ENCODE results near the gene BCAS3.

Gene BCAS3

GRCh38 chr17:61106354-61106753 lies 428.7 kb downstream of the BCAS3 start:
- TF ChIP-seq, protein P1, sequence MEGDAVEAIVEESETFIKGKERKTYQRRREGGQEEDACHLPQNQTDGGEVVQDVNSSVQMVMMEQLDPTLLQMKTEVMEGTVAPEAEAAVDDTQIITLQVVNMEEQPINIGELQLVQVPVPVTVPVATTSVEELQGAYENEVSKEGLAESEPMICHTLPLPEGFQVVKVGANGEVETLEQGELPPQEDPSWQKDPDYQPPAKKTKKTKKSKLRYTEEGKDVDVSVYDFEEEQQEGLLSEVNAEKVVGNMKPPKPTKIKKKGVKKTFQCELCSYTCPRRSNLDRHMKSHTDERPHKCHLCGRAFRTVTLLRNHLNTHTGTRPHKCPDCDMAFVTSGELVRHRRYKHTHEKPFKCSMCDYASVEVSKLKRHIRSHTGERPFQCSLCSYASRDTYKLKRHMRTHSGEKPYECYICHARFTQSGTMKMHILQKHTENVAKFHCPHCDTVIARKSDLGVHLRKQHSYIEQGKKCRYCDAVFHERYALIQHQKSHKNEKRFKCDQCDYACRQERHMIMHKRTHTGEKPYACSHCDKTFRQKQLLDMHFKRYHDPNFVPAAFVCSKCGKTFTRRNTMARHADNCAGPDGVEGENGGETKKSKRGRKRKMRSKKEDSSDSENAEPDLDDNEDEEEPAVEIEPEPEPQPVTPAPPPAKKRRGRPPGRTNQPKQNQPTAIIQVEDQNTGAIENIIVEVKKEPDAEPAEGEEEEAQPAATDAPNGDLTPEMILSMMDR (IDR thresholded peaks at IDR 0.05; ENCODE audit: insufficient read depth, low read depth, low read length, missing control alignments) = no peak
- DNase-seq (ENCODE audit: low read depth) = no peak
- H3K4me3 ChIP-seq (ENCODE audit: low read depth, low read length) = no peak overlapping the region

DNA sequence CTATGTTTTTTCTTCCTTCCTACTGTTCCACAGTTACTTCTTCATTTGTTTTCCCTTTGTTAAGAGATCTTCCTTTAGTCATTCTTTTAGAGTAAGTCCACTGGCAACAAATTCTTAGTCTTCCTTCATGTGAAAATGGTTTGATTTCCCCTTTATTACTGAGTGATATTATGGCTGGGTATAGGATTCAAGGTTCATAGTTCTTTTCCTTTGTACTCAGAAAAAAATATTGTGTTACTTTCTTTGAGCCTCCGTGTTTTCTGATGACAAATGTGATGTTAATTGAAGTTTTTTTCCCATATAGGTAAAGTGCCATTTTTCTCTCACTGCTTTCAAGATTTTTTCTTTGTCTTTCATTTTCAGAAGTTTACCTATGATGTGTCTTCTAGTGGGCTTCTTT lies 438.9 kb downstream of the BCAS3 start:
- no peak for DNase-seq (ENCODE audit: low read depth)
- no peak overlapping the region for H3K4me3 ChIP-seq (ENCODE audit: low read depth, low read length)
- TF ChIP-seq, protein P1 (IDR thresholded peaks at IDR 0.05; ENCODE audit: insufficient read depth, low read depth, low read length, missing control alignments) = no peak

DNA sequence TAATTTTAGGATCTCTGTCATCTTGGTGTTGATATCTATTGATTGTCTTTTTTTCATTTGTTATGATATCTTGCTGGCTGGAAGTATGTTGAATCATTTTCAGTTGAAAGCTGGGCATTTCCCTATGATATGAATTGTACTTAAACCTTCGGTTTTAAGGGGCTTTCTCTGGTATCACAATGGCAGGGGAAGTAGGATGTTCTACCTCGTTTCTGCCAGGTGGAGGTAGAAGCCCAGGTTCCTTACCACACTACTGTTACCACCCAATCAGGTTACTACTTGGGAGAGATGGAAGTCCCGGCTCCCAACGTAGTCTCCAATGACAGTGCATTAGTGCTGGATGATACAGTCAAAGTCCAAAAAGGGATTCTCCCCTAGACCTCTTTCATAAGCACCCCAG lies 440.3 kb downstream of the BCAS3 start:
- TF ChIP-seq, protein P1 (IDR thresholded peaks at IDR 0.05; ENCODE audit: insufficient read depth, low read depth, low read length, missing control alignments) = no peak
- DNase-seq (ENCODE audit: low read depth) = no peak

GRCh38 chr17:61118871-61119270 lies 441.2 kb downstream of the BCAS3 start:
- TF ChIP-seq, protein P1 (IDR thresholded peaks at IDR 0.05; ENCODE audit: insufficient read depth, low read depth, low read length, missing control alignments) = no peak
- no peak for DNase-seq (ENCODE audit: low read depth)
- no peak overlapping the region for H3K4me3 ChIP-seq (ENCODE audit: low read depth, low read length)

More for the DNA sequence above, 440.3 kb downstream of the BCAS3 start:
- H3K4me3 ChIP-seq (ENCODE audit: low read depth, low read length) = no peak overlapping the region

GRCh38 chr17:61122326-61122913 lies 444.8 kb downstream of the BCAS3 start:
- TF ChIP-seq, protein P1 (IDR thresholded peaks at IDR 0.05; ENCODE audit: insufficient read depth, low read depth, low read length, missing control alignments) = no peak
- no peak for DNase-seq (ENCODE audit: low read depth)
- H3K4me3 ChIP-seq (ENCODE audit: low read depth, low read length) = no peak overlapping the region

- TF ChIP-seq, protein P1 (IDR thresholded peaks at IDR 0.05; ENCODE audit: insufficient read depth, low read depth, low read length, missing control alignments) = no peak
- no peak for DNase-seq (ENCODE audit: low read depth)
- no peak overlapping the region for H3K4me3 ChIP-seq (ENCODE audit: low read depth, low read length)
Observed at GRCh38 chr17:61124562-61124961, 446.9 kb downstream of the BCAS3 start.

Data from GM12865 (cell line).